ENCODE results near the gene TAF8.

DNA sequence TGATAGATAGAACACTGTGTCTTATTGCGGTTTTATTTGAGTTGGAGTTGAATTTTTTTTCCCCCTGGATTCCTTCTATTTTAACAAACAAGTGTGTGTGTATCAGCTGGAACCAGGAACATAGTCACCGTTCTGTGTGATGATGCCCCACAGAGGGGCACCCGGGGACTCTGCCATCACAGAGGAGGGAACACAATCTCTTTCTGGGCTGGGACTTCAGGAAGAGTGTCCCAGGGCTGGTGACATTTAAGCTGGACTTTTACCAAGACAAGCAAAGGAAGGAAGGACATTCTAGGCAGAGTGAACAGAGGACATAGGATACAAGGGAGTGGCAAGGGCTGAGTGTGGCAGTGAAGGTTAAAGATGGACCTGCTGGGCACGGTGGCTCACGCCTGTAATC is 33.2 kb downstream of the TAF8 start:
- no peak for TF ChIP-seq POLR2AphosphoS5 (IDR thresholded peaks at IDR 0.05; ENCODE audit: low read depth)
- TF ChIP-seq CTCF (IDR thresholded peaks at IDR 0.05; ENCODE audit: insufficient read depth, low read length): no peak
- TF ChIP-seq, protein P1, sequence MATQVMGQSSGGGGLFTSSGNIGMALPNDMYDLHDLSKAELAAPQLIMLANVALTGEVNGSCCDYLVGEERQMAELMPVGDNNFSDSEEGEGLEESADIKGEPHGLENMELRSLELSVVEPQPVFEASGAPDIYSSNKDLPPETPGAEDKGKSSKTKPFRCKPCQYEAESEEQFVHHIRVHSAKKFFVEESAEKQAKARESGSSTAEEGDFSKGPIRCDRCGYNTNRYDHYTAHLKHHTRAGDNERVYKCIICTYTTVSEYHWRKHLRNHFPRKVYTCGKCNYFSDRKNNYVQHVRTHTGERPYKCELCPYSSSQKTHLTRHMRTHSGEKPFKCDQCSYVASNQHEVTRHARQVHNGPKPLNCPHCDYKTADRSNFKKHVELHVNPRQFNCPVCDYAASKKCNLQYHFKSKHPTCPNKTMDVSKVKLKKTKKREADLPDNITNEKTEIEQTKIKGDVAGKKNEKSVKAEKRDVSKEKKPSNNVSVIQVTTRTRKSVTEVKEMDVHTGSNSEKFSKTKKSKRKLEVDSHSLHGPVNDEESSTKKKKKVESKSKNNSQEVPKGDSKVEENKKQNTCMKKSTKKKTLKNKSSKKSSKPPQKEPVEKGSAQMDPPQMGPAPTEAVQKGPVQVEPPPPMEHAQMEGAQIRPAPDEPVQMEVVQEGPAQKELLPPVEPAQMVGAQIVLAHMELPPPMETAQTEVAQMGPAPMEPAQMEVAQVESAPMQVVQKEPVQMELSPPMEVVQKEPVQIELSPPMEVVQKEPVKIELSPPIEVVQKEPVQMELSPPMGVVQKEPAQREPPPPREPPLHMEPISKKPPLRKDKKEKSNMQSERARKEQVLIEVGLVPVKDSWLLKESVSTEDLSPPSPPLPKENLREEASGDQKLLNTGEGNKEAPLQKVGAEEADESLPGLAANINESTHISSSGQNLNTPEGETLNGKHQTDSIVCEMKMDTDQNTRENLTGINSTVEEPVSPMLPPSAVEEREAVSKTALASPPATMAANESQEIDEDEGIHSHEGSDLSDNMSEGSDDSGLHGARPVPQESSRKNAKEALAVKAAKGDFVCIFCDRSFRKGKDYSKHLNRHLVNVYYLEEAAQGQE (IDR thresholded peaks at IDR 0.05; ENCODE audit: insufficient replicate concordance, low read depth): no peak
- TF ChIP-seq GABPA (IDR thresholded peaks at IDR 0.05; ENCODE audit: low read depth): no peak
